ENCODE data around the gene MSRB2.

MSRB2 gene

GRCh38 chr10:23095404-23095965 is at the start of gene MSRB2:
Gene MSRB2, plus strand, starts transcription at chr10:23095579. Its CDS starts 30 bp downstream, at chr10:23095609.
- peak; percentile 67 for ATAC-seq (ENCODE audit: low read depth)
- Mint-ChIP-seq H3K27me3 (no peaks in the 10 kb centered on the region), H3K36me3 (no peaks in the 10 kb centered on the region), H3K9me3 (peaks cover 5% of the 10 kb centered on the region), H3K4me3 (peak within 1 kb of the TSS; percentile 97), H3K4me1 (peaks cover 23% of the 10 kb centered on the region), H3K27ac (peak within 1 kb of the TSS; percentile 91)
- DNase-seq (ENCODE audit: low spot score in 2 of 2): peak; percentile 46 to 49

GRCh38 chr10:23046027-23046426 is 49.4 kb upstream of the MSRB2 start:
- H3K4me3 Mint-ChIP-seq: no peak overlapping the region
- no peaks in the 10 kb centered on the region for H3K4me1 Mint-ChIP-seq
- H3K36me3 Mint-ChIP-seq: no peaks in the 10 kb centered on the region
- no peak overlapping the region for H3K27ac Mint-ChIP-seq
- ATAC-seq (ENCODE audit: low read depth) (no peak), DNase-seq (ENCODE audit: low spot score in 2 of 2) (no peak)
- H3K27me3 Mint-ChIP-seq: peaks cover 16% of the 10 kb centered on the region
- no peaks in the 10 kb centered on the region for H3K9me3 Mint-ChIP-seq

GRCh38 chr10:23047201-23048050 is 48.0 kb upstream of the MSRB2 start:
- Mint-ChIP-seq H3K36me3 (no peaks in the 10 kb centered on the region), H3K4me1 (no peaks in the 10 kb centered on the region), H3K9me3 (no peaks in the 10 kb centered on the region), H3K4me3 (no peak overlapping the region), H3K27me3 (peaks cover 17% of the 10 kb centered on the region), H3K27ac (no peak overlapping the region)
- ATAC-seq (ENCODE audit: low read depth): no peak
- no peak for DNase-seq (ENCODE audit: low spot score in 2 of 2)

- H3K27me3 Mint-ChIP-seq: peaks cover 15% of the 10 kb centered on the region
- no peak for ATAC-seq (ENCODE audit: low read depth)
- no peak for DNase-seq (ENCODE audit: low spot score in 2 of 2)
- no peaks in the 10 kb centered on the region for H3K9me3 Mint-ChIP-seq
- H3K27ac Mint-ChIP-seq: no peak overlapping the region
- no peaks in the 10 kb centered on the region for H3K36me3 Mint-ChIP-seq
- H3K4me1 Mint-ChIP-seq: no peaks in the 10 kb centered on the region
- H3K4me3 Mint-ChIP-seq: no peak overlapping the region
These were observed 47.2 kb upstream of the MSRB2 start for GRCh38 chr10:23048191-23048590.

- Mint-ChIP-seq H3K27me3 (peaks cover 18% of the 10 kb centered on the region), H3K4me1 (no peaks in the 10 kb centered on the region), H3K27ac (no peak overlapping the region), H3K4me3 (no peak overlapping the region), H3K9me3 (no peaks in the 10 kb centered on the region), H3K36me3 (no peaks in the 10 kb centered on the region)
- no peak for ATAC-seq (ENCODE audit: low read depth)
- DNase-seq (ENCODE audit: low spot score in 2 of 2): no peak
These were observed 44.1 kb upstream of the MSRB2 start for GRCh38 chr10:23051278-23051677.

- ATAC-seq (ENCODE audit: low read depth): no peak
- Mint-ChIP-seq H3K36me3 (no peaks in the 10 kb centered on the region), H3K27ac (no peak overlapping the region), H3K4me3 (no peak overlapping the region), H3K4me1 (no peaks in the 10 kb centered on the region), H3K27me3 (peaks cover 18% of the 10 kb centered on the region), H3K9me3 (no peaks in the 10 kb centered on the region)
- no peak for DNase-seq (ENCODE audit: low spot score in 2 of 2)
These were observed 43.5 kb upstream of the MSRB2 start for GRCh38 chr10:23051855-23052331.

GRCh38 chr10:23053036-23053435 is 42.3 kb upstream of the MSRB2 start:
- Mint-ChIP-seq H3K9me3 (no peaks in the 10 kb centered on the region), H3K36me3 (no peaks in the 10 kb centered on the region), H3K4me1 (no peaks in the 10 kb centered on the region), H3K4me3 (no peak overlapping the region), H3K27ac (no peak overlapping the region), H3K27me3 (peaks cover 12% of the 10 kb centered on the region)
- no peak for DNase-seq (ENCODE audit: low spot score in 2 of 2)
- no peak for ATAC-seq (ENCODE audit: low read depth)

GRCh38 chr10:23055424-23056185 is 39.8 kb upstream of the MSRB2 start:
- DNase-seq (ENCODE audit: low spot score in 2 of 2): no peak
- no peak overlapping the region for H3K27ac Mint-ChIP-seq
- H3K9me3 Mint-ChIP-seq: peaks cover 3% of the 10 kb centered on the region
- no peaks in the 10 kb centered on the region for H3K4me1 Mint-ChIP-seq
- peaks cover 8% of the 10 kb centered on the region for H3K27me3 Mint-ChIP-seq
- H3K36me3 Mint-ChIP-seq: peaks cover 2% of the 10 kb centered on the region
- ATAC-seq (ENCODE audit: low read depth): no peak
- H3K4me3 Mint-ChIP-seq: no peak overlapping the region

GRCh38 chr10:23056186-23056579 is 39.2 kb upstream of the MSRB2 start:
- H3K4me1 Mint-ChIP-seq: no peaks in the 10 kb centered on the region
- ATAC-seq (ENCODE audit: low read depth) (no peak), DNase-seq (ENCODE audit: low spot score in 2 of 2) (no peak)
- H3K27me3 Mint-ChIP-seq: peaks cover 8% of the 10 kb centered on the region
- H3K27ac Mint-ChIP-seq: no peak overlapping the region
- peaks cover 2% of the 10 kb centered on the region for H3K36me3 Mint-ChIP-seq
- H3K9me3 Mint-ChIP-seq: peaks cover 3% of the 10 kb centered on the region
- H3K4me3 Mint-ChIP-seq: no peak overlapping the region

- peaks cover 3% of the 10 kb centered on the region for H3K27me3 Mint-ChIP-seq
These were observed 37.0 kb upstream of the MSRB2 start for GRCh38 chr10:23058366-23058765.

GRCh38 chr10:23060918-23061317 is 34.5 kb upstream of the MSRB2 start:
- no peak overlapping the region for H3K4me3 Mint-ChIP-seq
- H3K27ac Mint-ChIP-seq: no peak overlapping the region
- peaks cover 2% of the 10 kb centered on the region for H3K36me3 Mint-ChIP-seq
- H3K4me1 Mint-ChIP-seq: no peaks in the 10 kb centered on the region
- peaks cover under 1% of the 10 kb centered on the region for H3K27me3 Mint-ChIP-seq
- peaks cover 3% of the 10 kb centered on the region for H3K9me3 Mint-ChIP-seq
- DNase-seq (ENCODE audit: low spot score in 2 of 2) (no peak), ATAC-seq (ENCODE audit: low read depth) (no peak)

More at GRCh38 chr10:23058366-23058765, 37.0 kb upstream of the MSRB2 start:
- H3K9me3 Mint-ChIP-seq: peaks cover 3% of the 10 kb centered on the region
- ATAC-seq (ENCODE audit: low read depth) (no peak), DNase-seq (ENCODE audit: low spot score in 2 of 2) (no peak)
- no peak overlapping the region for H3K4me3 Mint-ChIP-seq
- H3K27ac Mint-ChIP-seq: no peak overlapping the region
- H3K36me3 Mint-ChIP-seq: peaks cover 2% of the 10 kb centered on the region
- H3K4me1 Mint-ChIP-seq: no peaks in the 10 kb centered on the region

- Mint-ChIP-seq H3K27ac (no peak overlapping the region), H3K36me3 (peaks cover 2% of the 10 kb centered on the region), H3K27me3 (no peaks in the 10 kb centered on the region), H3K4me3 (no peak overlapping the region), H3K9me3 (peaks cover 3% of the 10 kb centered on the region), H3K4me1 (peaks cover 2% of the 10 kb centered on the region)
- DNase-seq (ENCODE audit: low spot score in 2 of 2) (no peak), ATAC-seq (ENCODE audit: low read depth) (no peak)
These were observed 32.1 kb upstream of the MSRB2 start for GRCh38 chr10:23063045-23063972.
